Endothelial cell of umbilical vein (primary cell): Measurements from ENCODE around the gene P2RY8.
"Not testable (repeated sequence)": the region's sequence is repeated elsewhere in the genome, so short reads cannot be mapped to it uniquely, and the experiment has no call there.

Experiments
- CTCF ChIP-seq, 2 donors: IDR thresholded peaks; 1 replicate in 1 of 2; 2 replicates in 1 of 2; pipeline ENCODE4 v1.5.1; 2011; ENCODE audit warnings: low read length in 2 of 2, mild to moderate bottlenecking in 2 of 2, moderate library complexity in 2 of 2, control low read depth in 1 of 2, inconsistent platforms in 1 of 2, low read depth in 1 of 2; ENCODE audit not compliant: insufficient read depth in 1 of 2; ENCODE audit errors: extremely low read depth in 1 of 2
- EZH2 ChIP-seq: IDR thresholded peaks from 2 replicates; pipeline ENCODE4 v1.6.1; 2012; ENCODE audit warnings: borderline replicate concordance, low read depth, mild to moderate bottlenecking, moderate library complexity, low read length, inconsistent platforms; ENCODE audit not compliant: severe bottlenecking
- FOS ChIP-seq: IDR thresholded peaks from 2 replicates; pipeline ENCODE4 v1.6.1; 2011; ENCODE audit warnings: mild to moderate bottlenecking, low read length, moderate library complexity, borderline replicate concordance; ENCODE audit not compliant: insufficient read depth
- JUN ChIP-seq: IDR thresholded peaks from 2 replicates; pipeline ENCODE4 v1.6.1; 2011; ENCODE audit warnings: borderline replicate concordance, low read depth; ENCODE audit not compliant: insufficient read length, insufficient read depth
- MAX ChIP-seq: IDR thresholded peaks from 2 replicates; pipeline ENCODE4 v1.6.1; 2011; ENCODE audit not compliant: insufficient read depth, insufficient read length
- MYC ChIP-seq: IDR thresholded peaks from one replicate; pipeline ENCODE4 v1.6.1; 2011; ENCODE audit warnings: mild to moderate bottlenecking, low read depth, low read length
- POLR2A ChIP-seq: IDR thresholded peaks from 2 replicates; pipeline ENCODE4 v1.6.1; 2012; ENCODE audit warnings: low read depth, mild to moderate bottlenecking, control low read depth, low read length
- POLR2AphosphoS5 ChIP-seq: IDR thresholded peaks from 2 replicates; pipeline ENCODE4 v1.6.1; 2012; ENCODE audit warnings: low read depth, mild to moderate bottlenecking, control low read depth, low read length, moderate library complexity; ENCODE audit not compliant: insufficient read depth

GRCh38 chrX:1539146-1539545, 2.2 kb upstream of the P2RY8 start:
- TF ChIP-seq CTCF (IDR thresholded peaks at IDR 0.05; ENCODE audit: extremely low read depth in 1 of 2, insufficient read depth in 1 of 2, low read depth in 1 of 2, low read length in 2 of 2); EZH2; POLR2A; POLR2AphosphoS5; MAX; MYC; JUN; FOS: not testable (repeated sequence)
